Activated CD4-positive, CD25-positive, alpha-beta regulatory T cell treated with anti-CD3 and anti-CD28 coated beads, Interleukin-2, amount 50 U/mL, for 16 hours (primary cell): Measurements from ENCODE around the gene LIPT2.

Source experiments
- DNase-seq: peaks from one replicate; pipeline ENCODE4 v3.0.0-alpha.2; 2020; ENCODE audit warnings: low read depth, low spot score

Gene LIPT2

GRCh38 chr11:74466916-74467885 lies 26.3 kb downstream of the LIPT2 start, which contains the start of gene KCNE3:
TSS of gene KCNE3 (minus strand) at chr11:74467549. CDS start at chr11:74457563, 9,986 bp downstream.
- no peak for DNase-seq

GRCh38 chr11:74465291-74465708 lies 28.2 kb downstream of the LIPT2 start:
- no peak for DNase-seq

GRCh38 chr11:74464746-74465145 lies 28.8 kb downstream of the LIPT2 start:
- DNase-seq = no peak

- no peak for DNase-seq
Observed at GRCh38 chr11:74463216-74463615, 30.3 kb downstream of the LIPT2 start.

- no peak for DNase-seq
Observed at GRCh38 chr11:74462631-74463030, 30.9 kb downstream of the LIPT2 start.

GRCh38 chr11:74462009-74462408 lies 31.5 kb downstream of the LIPT2 start:
- DNase-seq = no peak

- no peak for DNase-seq
Observed at GRCh38 chr11:74460481-74461154, 32.9 kb downstream of the LIPT2 start.

GRCh38 chr11:74460065-74460464 lies 33.5 kb downstream of the LIPT2 start:
- no peak for DNase-seq

GRCh38 chr11:74459584-74459983 lies 33.9 kb downstream of the LIPT2 start:
- DNase-seq = no peak

- no peak for DNase-seq
Observed at GRCh38 chr11:74457356-74457755, 36.2 kb downstream of the LIPT2 start.

- peak; percentile 28 for DNase-seq
Observed at GRCh38 chr11:74453373-74453975, 40.0 kb downstream of the LIPT2 start.

- DNase-seq = no peak
Observed at GRCh38 chr11:74452366-74452765, 41.2 kb downstream of the LIPT2 start.

- DNase-seq = no peak
Observed at GRCh38 chr11:74450318-74450717, 43.2 kb downstream of the LIPT2 start.

GRCh38 chr11:74449369-74449931 lies 44.1 kb downstream of the LIPT2 start:
- peak; percentile 4 for DNase-seq

- DNase-seq = no peak
Observed at GRCh38 chr11:74447720-74448119, 45.8 kb downstream of the LIPT2 start.

GRCh38 chr11:74446532-74446938 lies 47.0 kb downstream of the LIPT2 start:
- no peak for DNase-seq

- no peak for DNase-seq
Observed at GRCh38 chr11:74444173-74444826, 49.2 kb downstream of the LIPT2 start.

- DNase-seq = no peak
Observed at GRCh38 chr11:74443071-74443864, 50.3 kb downstream of the LIPT2 start.

GRCh38 chr11:74442636-74443035 lies 50.9 kb downstream of the LIPT2 start:
- DNase-seq = no peak
